ENCODE measurements around the gene AUNIP. TPM values are rescaled to one million over a fixed set of nuclear protein-coding genes. Genes with fewer than 3 reads are reported as not detected.

AUNIP gene
- total RNA-seq, 1 donor from 2014 or later = 1.3 TPM

DNA sequence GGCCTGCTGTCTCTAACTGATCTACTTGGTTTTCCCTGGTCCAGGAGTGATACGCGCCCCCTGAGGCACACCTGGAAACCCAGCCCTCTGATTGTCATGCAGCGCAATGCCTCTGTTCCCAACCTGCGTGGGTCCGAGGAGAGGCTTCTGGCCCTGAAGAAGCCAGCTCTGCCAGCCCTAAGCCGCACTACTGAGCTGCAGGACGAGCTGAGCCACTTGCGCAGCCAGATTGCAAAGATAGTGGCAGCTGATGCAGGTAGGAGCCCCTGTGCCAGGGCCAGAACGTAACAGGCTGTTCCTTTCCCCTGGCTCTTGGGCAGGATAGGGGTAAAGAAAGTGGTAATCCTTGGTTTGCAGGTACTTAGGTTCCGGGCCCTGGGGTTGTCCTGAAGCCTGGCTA lies 32.7 kb downstream of the AUNIP start:
- DNase-seq = no peak
- no peak overlapping the region for H3K4me3 Mint-ChIP-seq (ENCODE audit: unreplicated experiment)
- no peak overlapping the region for H3K27ac Mint-ChIP-seq (ENCODE audit: unreplicated experiment)
- peaks cover 4% of the 10 kb centered on the region for H3K9me3 Mint-ChIP-seq (ENCODE audit: unreplicated experiment)
- H3K27me3 Mint-ChIP-seq (ENCODE audit: unreplicated experiment) = peaks cover under 1% of the 10 kb centered on the region
- no peak for TF ChIP-seq CTCF (IDR thresholded peaks at IDR 0.05; ENCODE audit: partially characterized antibody, unreplicated experiment)
- no peaks in the 10 kb centered on the region for H3K36me3 Mint-ChIP-seq (ENCODE audit: unreplicated experiment)
- H3K4me1 Mint-ChIP-seq (ENCODE audit: low read depth, unreplicated experiment) = peaks cover 14% of the 10 kb centered on the region

- no peak overlapping the region for H3K4me3 Mint-ChIP-seq (ENCODE audit: unreplicated experiment)
- H3K36me3 Mint-ChIP-seq (ENCODE audit: unreplicated experiment) = no peaks in the 10 kb centered on the region
- TF ChIP-seq CTCF (IDR thresholded peaks at IDR 0.05; ENCODE audit: partially characterized antibody, unreplicated experiment) = no peak
- no peak overlapping the region for H3K27ac Mint-ChIP-seq (ENCODE audit: unreplicated experiment)
- peaks cover 22% of the 10 kb centered on the region for H3K4me1 Mint-ChIP-seq (ENCODE audit: low read depth, unreplicated experiment)
- no peak for DNase-seq
- peaks cover 2% of the 10 kb centered on the region for H3K27me3 Mint-ChIP-seq (ENCODE audit: unreplicated experiment)
- H3K9me3 Mint-ChIP-seq (ENCODE audit: unreplicated experiment) = peaks cover 14% of the 10 kb centered on the region
These were observed 33.7 kb downstream of the AUNIP start for GRCh38 chr1:25825605-25826004.

- Mint-ChIP-seq H3K27me3 (ENCODE audit: unreplicated experiment) (peaks cover 8% of the 10 kb centered on the region), H3K36me3 (ENCODE audit: unreplicated experiment) (no peaks in the 10 kb centered on the region), H3K27ac (ENCODE audit: unreplicated experiment) (peak overlapping the region; percentile 69), H3K4me1 (ENCODE audit: low read depth, unreplicated experiment) (peaks cover 36% of the 10 kb centered on the region), H3K4me3 (ENCODE audit: unreplicated experiment) (peak overlapping the region; percentile 97), H3K9me3 (ENCODE audit: unreplicated experiment) (peaks cover 18% of the 10 kb centered on the region)
- TF ChIP-seq CTCF (IDR thresholded peaks at IDR 0.05; ENCODE audit: partially characterized antibody, unreplicated experiment) = no peak
- DNase-seq = no peak
These were observed 37.6 kb downstream of the AUNIP start for GRCh38 chr1:25821630-25822091.

GRCh38 chr1:25821112-25821476 lies 38.2 kb downstream of the AUNIP start:
- Mint-ChIP-seq H3K4me3 (ENCODE audit: unreplicated experiment) (peak overlapping the region; percentile 97), H3K4me1 (ENCODE audit: low read depth, unreplicated experiment) (peaks cover 36% of the 10 kb centered on the region), H3K27ac (ENCODE audit: unreplicated experiment) (peak overlapping the region; percentile 91), H3K9me3 (ENCODE audit: unreplicated experiment) (peaks cover 18% of the 10 kb centered on the region), H3K27me3 (ENCODE audit: unreplicated experiment) (peaks cover 9% of the 10 kb centered on the region), H3K36me3 (ENCODE audit: unreplicated experiment) (no peaks in the 10 kb centered on the region)
- no peak for DNase-seq
- no peak for TF ChIP-seq CTCF (IDR thresholded peaks at IDR 0.05; ENCODE audit: partially characterized antibody, unreplicated experiment)

GRCh38 chr1:25820247-25821111 lies 38.8 kb downstream of the AUNIP start:
- no peak for TF ChIP-seq CTCF (IDR thresholded peaks at IDR 0.05; ENCODE audit: partially characterized antibody, unreplicated experiment)
- Mint-ChIP-seq H3K4me3 (ENCODE audit: unreplicated experiment) (peak overlapping the region; percentile 100), H3K27me3 (ENCODE audit: unreplicated experiment) (peaks cover 10% of the 10 kb centered on the region), H3K36me3 (ENCODE audit: unreplicated experiment) (no peaks in the 10 kb centered on the region), H3K9me3 (ENCODE audit: unreplicated experiment) (peaks cover 18% of the 10 kb centered on the region), H3K4me1 (ENCODE audit: low read depth, unreplicated experiment) (peaks cover 36% of the 10 kb centered on the region), H3K27ac (ENCODE audit: unreplicated experiment) (peak overlapping the region; percentile 91)
- peak; percentile 57 for DNase-seq
